ENCODE data around the gene SMNDC1.

- TF ChIP-seq CTCF (IDR thresholded peaks at IDR 0.05; ENCODE audit: insufficient read depth, low read depth, low read length) (no peak), EZH2 (IDR thresholded peaks at IDR 0.05; ENCODE audit: insufficient read depth, low read length) (no peak)
Observed at GRCh38 chr10:110334061-110334656, 29.4 kb upstream of the SMNDC1 start.
